M059J (cell line): ENCODE data around the gene CLNK. TPM values are rescaled to one million over a fixed set of nuclear protein-coding genes. Genes with fewer than 3 reads are reported as not detected.

Experiments
- DNase-seq: peaks from one replicate; pipeline ENCODE4 v3.0.0-alpha.2; 2012; ENCODE audit warnings: low read depth
- total RNA-seq: library from RNA; depleted of rRNA; stranded (reverse); fragments of >200 nt; shearing (Covaris generic); gene quantifications from 2 replicates; pipeline ENCODE4 v1.2.3, GENCODE V29; 2014; rRNA removed

Gene CLNK, protein sequence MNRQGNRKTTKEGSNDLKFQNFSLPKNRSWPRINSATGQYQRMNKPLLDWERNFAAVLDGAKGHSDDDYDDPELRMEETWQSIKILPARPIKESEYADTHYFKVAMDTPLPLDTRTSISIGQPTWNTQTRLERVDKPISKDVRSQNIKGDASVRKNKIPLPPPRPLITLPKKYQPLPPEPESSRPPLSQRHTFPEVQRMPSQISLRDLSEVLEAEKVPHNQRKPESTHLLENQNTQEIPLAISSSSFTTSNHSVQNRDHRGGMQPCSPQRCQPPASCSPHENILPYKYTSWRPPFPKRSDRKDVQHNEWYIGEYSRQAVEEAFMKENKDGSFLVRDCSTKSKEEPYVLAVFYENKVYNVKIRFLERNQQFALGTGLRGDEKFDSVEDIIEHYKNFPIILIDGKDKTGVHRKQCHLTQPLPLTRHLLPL
- not detected in 2 replicates for total RNA-seq

GRCh38 chr4:10684631-10685030, at the start of gene CLNK:
Gene CLNK (minus strand): TSS chr4:10684768. CDS start chr4:10667869, 16,899 bp downstream.
- DNase-seq, result no peak

DNA sequence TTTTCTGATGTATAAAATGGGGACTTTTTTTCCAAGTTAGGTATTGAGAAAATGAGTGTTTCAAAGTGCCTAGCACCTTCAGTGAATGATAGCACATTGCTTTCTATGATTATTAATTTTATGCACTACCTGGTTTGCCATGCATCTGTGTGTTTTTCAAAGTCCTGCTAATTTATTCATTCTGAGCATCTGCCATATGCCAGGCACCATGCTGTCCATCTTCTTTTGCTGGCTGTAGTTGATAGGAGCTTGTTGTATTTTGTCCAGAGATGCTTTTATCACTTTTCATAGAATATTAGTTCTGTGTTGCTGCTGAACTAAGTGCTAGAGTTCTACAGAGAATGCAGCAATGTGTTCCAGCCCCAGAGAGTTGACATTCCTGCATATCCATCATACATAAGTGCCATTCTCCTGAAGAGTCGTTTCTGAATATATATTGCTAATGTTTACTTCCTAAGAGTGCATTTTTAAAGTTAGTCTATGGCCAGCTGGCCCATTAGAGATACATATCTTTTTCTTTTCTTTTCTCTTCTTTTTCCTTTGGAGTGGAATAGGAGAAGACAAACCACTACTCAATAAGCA, 49.0 kb upstream of the CLNK start:
- DNase-seq, result no peak

DNA sequence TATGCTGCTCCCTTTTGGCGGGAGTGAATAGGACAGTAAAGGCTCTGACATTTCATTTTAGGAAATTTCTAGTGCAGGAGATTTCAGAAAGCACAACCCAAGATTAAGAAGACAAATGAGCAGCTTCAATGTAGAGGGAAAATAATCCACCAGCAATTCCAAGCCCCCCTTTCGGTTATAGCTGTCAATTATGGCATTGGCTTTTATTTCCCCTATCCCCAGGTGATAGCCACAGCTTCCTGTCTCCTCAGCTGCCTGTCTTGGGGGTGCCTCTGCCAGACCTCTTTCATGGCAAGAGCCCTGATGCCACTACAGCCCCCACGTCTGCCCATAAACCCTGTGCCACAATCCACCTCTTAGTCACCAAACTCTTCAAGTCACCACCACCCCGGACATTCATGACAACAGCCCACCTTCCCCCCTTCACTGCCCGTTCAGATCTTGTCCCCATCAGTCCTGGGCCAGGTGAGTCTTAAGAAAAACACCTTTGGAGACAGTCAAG, 48.4 kb upstream of the CLNK start:
- DNase-seq, result no peak

GRCh38 chr4:10732235-10732913, 47.8 kb upstream of the CLNK start:
- DNase-seq, result no peak

GRCh38 chr4:10731690-10732089, 47.1 kb upstream of the CLNK start:
- no peak for DNase-seq

DNA sequence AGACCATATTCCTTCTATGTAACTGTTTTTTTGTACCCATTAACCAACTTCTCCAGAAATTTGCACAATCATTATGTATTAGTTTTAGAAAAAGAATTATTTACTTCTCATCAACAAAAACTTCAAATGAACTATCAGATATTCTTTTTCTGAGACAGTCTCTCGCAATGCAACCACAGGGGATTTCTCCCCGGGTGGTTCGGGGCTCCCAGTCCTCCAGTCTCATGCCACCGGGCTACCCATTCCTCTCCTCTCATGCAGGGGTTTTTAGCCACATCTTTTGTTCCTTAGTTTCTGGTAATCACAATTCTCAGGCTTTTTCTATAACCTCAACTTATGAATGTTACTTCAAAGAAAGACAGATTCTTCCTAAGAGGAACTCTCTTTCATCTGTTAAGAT, 46.6 kb upstream of the CLNK start:
- DNase-seq, result no peak

DNA sequence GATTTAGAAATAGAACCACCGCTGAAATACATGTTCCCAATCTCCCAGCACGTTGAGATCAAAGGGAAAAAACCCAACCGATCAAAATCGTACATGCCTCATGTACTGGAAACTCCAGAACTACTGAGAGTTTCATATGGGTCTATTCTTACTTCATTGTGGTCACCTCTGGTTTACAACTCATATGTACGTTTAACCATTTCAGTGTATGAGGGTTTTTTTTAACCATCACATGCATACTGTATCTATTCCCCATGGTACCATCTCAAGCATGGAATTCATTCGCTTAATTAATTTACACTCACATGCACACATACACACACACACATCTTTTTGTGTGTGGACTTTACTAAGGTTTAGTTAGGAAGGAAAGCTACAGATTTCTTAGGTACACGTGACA, 46.0 kb upstream of the CLNK start:
- no peak for DNase-seq

DNA sequence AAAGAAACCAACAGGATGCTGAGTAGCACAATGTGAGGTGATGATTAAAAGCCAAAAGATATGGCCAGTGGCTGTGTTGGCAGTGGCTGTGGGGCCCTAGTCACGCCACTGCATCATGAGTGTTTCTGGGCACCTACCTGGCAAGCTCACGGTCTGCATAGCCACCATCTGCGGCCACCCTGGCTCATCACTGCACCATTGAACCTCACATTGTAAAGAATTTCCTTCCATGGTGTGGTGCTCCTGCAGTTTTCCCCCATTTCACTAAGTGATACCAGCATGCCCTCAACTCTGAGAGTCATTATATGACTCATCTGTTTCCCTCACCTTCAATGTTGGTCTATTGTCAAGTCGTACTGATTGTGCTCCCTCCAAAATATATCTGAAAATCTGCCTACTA, 45.5 kb upstream of the CLNK start:
- DNase-seq, result peak; percentile 51

- no peak for DNase-seq
Measured at GRCh38 chr4:10729366-10729765, 44.8 kb upstream of the CLNK start.

GRCh38 chr4:10728016-10728415, 43.4 kb upstream of the CLNK start:
- DNase-seq, result no peak

DNA sequence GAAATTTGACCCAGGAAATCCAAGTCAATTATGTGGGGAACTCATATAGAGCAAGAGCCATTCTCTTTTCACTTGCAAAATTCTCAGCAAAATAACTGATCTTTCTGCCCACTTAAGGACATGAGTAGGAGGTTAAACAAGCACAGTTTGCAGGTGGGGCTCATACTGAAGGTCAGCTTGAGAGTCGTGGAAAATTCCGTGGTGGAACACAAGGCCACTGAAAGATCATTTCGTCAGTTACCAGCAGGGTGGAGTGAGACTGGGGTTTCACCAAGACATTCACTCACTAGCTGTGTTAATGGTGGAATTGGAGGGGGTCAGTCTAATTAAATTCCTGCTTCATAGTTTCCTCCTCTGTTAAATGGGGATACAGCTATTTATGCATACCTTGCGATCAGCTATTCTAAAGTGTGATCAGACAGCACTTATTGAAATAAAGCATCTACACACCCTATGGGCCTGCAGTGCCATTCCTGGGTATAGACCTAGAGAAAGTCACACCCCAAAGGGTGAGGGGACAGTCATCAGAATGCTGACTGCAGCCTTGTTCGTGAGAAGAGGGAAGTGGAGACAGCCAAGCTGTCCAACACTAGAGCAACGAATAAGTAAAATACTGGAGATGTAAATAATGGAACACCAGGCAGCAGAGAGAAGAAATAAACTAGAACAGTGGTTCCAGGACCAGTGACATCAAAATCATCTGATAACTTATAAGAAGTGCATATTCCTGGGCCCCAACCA, 42.7 kb upstream of the CLNK start:
- no peak for DNase-seq

DNA sequence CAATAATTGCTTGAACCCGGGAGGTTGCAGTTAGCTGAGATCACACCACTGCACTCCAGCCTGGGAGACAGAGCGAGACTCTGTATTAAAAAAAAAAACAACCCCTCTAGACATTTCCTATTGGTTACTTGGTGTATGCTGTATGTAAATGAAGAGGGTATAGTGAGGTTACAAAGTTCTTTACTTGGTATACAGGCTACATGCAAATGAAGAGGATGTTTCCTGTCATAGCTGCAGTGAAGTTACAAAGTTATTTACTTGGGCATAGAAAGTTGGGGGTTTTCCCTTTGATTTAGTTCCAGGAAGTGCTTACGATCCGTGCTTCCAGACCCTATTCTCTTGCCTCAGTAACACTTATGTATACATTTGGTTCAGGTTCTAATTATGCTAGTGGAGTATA, 38.4 kb upstream of the CLNK start:
- DNase-seq, result no peak

GRCh38 chr4:10721616-10722015, 37.0 kb upstream of the CLNK start:
- DNase-seq, result no peak

DNA sequence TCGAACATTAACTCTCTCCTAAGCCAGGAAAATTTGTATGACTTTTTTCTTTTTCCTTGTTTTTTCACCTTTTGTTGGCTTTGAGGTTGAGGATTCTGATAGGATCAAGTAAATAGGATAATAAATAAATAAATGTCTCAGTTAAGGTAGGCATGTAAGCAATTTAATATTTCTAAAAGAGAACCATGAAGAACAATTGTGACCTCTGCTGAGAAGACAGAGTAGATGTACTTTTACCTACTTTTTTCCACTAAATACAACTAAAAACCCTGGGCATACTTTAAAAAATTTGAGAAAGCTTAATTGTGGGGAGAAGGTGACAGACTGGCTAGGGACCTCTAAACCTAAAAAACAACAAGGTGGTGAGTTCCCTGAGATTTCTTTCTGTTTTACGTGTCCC, 31.6 kb upstream of the CLNK start:
- DNase-seq, result no peak

DNA sequence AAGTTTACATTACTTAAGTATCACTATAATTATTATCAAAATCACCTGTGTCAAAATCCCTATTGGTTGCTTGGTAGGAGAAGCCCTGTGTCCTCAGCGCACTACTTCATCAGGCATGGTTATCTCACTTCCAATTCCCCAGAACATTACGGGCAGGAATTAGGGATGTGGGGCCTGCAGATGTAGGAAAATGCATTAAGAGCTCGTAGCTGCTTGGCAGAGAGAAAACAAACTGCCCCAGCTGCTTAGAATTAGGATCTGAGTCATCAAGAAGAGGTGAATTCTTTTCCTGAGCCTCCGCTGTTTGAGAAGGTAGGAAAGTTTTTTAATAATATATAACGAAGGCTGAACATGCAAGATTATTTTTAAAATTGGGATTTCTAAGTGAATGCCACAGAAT, 31.1 kb upstream of the CLNK start:
- DNase-seq, result peak; percentile 19

- no peak for DNase-seq
Measured at GRCh38 chr4:10715135-10715534, 30.6 kb upstream of the CLNK start.

DNA sequence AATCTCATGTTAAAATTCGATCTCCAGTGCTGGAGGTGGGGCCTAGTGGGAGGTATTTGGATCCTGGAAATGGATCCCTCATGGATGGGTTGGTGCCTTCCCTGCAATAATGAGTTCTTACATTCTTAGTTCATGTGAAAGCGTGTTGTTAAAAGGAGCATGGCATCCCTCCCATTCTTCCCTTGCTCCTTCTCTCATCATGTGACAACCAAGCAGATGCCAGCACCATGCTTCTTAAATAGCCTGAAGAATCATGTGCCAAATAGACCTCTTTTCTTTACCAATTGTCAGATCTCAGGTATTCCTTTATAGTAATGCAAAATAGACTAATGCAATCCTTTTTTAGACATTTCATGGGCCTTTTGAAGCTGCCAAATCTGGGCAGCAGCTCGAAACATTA, 29.0 kb upstream of the CLNK start:
- no peak for DNase-seq

GRCh38 chr4:10706236-10706635, 21.7 kb upstream of the CLNK start:
- peak; percentile 25 for DNase-seq

GRCh38 chr4:10704430-10704810, 19.9 kb upstream of the CLNK start:
- no peak for DNase-seq

- peak; percentile 6 for DNase-seq
Measured at GRCh38 chr4:10703766-10704429, 19.3 kb upstream of the CLNK start.

- no peak for DNase-seq
Measured at GRCh38 chr4:10703156-10703555, 18.6 kb upstream of the CLNK start.
